Inflammatory macrophage (primary cell): ENCODE measurements around the gene PXN.

Experiments used
- DNase-seq, 2 donors: peaks; one replicate each; pipeline ENCODE4 v3.0.0-alpha.2; 2020 to 2022
- total RNA-seq, 18 experiments: gene quantifications; one replicate each; lab custom pipeline; 2026; ENCODE audit warnings: mixed read lengths in 6 of 18, inconsistent platforms in 2 of 18; lab: John Stamatoyannopoulos, UW

Gene PXN
- 10.7 to 75.1 (median 31.2) reads per million in 18 experiments for total RNA-seq

DNA sequence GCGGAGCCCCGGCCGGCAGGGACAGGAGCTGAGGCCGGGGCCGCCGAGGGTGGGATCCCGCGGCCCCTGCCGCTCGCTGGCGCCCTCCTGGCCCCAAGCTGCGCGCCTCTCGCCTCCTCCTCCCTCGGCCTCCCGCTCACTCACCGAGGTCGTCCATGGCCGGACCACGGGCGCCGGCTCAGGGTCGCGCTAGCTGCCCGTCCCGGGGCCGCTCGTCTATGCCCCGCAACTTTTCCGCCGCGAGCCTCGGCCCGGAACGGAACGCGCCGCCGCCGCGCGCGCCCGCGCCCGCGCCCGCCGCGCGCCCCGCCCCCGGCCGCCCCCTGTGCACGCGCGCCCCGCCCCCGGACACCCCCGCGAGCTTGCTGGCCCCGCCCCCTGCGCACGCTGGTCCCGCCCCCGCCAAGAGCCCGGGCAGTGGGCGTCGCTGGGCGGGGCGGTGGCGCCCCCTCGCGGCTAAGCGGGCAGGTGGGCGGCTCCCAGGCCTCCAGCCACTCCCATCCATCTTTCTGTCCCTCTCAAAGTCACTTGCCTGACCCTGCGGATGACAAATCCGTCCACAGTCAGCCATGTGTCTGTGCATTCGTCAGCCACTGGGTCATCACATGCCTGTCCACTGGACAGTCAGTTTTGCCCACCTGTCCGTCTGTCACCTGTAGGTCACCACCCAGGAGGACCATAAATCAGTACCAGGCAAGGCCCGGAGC lies at the start of gene PXN:
TSS of gene PXN (minus strand) at position 258 of the 707 bp plus-strand sequence. CDS start at position 157, 101 bp downstream.
- DNase-seq: peak; percentile 74 to 85

DNA sequence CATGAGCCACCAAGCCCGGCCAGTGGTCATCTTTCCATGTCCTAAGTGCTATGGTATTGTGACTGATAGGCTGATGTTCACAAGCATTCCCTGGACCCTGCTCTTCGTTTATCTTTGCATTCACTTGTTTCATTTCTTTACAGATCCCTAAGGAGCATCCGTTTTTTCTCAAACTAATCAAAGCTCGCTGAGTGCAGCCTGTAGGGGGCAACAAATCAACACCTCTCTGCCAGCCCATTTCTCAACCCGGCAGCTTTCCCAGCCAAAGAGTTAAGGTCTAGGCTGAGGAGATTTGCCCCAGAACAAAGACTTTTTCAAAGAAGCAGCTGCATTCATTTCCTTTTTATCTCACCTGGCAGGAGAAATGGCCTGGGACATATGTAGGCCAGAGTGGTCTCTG lies 48.7 kb upstream of the PXN start:
- no peak for DNase-seq

DNA sequence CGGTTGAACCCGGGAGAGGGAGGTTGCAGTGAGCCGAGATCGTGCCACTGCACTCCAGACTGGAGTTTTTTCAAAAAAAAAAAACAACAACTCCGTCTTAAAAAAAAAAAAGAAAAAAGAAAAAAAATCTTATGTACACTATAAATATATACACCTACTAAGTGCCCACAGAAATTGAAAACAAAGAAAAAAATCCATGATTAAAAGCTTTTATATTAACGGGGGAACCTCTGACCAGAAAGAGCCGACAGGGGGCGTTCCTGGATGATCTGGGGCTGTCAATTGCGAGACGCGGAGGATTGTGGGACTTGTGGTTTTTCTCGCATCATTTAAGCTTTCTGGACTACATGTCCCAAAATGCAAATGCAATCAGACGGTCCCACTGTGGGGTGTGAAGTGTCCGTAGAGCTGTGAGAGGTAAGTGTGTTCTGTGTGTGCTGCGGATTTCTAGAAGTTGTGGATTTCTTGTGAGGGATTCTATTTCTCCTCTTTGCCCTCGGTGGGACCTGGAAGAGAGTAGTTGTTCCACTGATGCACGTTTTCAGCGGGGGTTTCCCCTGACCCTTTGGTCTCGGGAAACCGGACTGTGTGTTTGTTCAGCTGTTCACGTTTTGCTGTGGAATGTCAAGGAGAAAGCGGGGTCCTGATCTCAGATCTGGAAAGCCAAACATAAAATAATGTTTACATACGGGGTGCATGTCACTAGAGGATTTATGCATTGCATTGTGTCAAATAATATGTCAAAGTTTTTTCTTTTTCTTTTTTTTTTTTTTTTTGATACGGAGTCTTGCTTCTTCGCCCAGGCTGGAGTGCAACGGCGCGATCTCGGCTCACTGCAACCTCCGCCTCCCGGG lies 36.7 kb upstream of the PXN start, which contains the start of gene SIRT4:
TSS of gene SIRT4 (plus strand) at position 360 of the 854 bp plus-strand sequence. CDS start 1,241 bp downstream, outside the sequence.
- peak; percentile 94 for DNase-seq

DNA sequence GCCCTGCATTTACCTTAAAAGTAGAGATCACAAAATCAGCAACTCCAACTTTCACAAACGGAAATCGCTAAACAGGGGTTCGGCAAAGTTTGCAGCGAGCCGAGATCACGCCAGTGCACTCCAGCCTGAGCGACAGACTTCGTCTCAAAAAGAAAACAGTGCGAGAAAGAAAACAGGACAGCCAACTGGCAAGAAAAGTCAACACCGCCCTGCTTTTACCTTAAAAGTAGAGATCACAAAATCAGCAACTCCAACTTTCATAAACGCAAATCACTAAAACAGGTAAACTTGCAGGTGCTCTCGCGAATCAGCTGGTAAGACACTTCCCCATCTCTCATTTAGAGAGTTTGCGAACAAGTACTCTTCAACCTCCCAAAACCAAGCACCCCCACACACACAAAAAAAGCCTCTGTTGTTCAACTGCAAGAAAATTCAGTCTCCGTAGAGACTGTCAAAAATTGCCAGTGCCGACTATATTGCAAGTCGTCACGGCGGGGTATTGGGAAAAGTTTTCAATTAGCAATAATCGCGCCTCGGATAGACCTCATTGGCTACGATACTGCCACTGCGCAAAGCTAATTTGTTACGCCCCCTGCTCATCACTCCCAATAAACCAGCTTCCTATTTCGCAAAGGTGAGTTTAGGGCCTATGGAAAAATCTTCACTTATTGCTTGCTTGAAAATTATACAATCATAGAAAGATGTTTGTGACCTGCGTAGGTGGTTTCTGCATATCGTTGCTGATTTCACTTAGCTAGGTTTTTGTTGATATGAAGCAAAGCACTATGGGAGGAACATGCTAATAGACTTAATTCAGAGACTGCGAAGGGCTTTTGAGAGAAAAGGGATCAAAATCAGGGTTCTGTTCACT lies 27.4 kb upstream of the PXN start, which contains the start of gene RNU4-1:
TSS of gene RNU4-1 (minus strand) at position 577 of the 871 bp plus-strand sequence.
- DNase-seq: peak; percentile 94 to 97

DNA sequence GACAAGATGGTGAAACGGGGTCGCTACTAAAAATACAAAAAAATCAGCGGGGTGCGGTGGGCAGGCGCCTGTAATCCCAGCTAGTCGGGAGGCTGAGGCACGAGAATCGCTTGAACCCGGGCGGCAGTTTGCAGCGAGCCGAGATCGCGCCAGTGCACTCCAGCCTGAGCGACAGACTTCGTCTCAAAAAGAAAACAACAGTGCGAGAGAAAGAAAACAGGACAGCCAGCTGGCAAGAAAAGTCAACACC lies 26.8 kb upstream of the PXN start:
- no peak for DNase-seq

DNA sequence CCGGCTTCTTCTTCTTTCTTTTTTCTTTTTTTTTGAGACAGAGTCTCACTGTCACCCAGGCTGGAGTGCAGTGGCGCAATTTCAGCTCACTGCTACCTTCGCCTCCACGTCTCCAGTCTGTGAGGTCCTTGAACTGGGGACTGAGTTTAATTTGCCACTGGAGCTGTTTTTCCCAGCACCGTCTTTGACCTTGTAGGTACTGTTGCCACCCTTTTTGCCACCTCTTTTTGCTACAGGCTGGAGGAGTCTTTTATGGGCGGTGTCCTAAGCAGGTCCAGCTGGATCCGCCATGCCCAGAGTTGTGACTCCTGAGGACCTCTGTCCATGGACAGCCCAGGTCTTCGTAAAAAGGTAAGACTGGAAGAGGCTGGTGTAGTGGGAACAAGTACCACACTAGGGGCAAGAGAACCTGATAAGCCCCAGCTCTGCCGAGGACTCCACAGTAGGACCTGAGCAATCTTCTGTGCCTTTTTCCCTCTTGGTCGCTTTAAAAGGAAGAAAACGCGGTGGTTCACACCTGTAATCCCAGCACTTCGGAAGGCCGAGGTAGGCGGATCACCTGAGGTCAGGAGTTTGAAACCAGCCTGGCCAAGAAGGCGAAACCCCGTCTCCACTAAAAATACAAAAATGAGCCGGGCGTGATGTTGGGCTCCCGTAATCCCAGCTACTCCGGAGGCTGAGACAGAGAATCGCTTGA lies 25.2 kb upstream of the PXN start:
- peak; percentile 50 to 60 for DNase-seq

DNA sequence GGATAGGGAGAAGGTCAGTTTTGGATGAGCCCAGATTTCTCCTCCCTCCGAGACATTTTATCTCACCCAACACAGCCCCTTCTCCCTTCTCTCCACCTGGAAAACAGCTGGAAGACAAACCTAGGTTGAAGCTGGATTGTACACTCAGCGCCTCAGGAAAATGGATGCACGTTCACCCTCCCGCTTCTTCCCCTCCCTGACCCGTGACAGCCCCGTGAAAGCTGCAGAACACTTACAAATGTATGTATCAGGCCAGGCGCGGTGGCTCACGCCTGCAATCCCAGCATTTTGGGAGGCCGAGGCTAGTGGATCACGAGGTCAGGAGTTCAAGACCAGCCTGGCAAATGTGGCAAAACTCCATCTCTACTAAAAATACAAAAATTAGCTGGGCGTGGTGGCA lies 22.0 kb upstream of the PXN start:
- no peak for DNase-seq

DNA sequence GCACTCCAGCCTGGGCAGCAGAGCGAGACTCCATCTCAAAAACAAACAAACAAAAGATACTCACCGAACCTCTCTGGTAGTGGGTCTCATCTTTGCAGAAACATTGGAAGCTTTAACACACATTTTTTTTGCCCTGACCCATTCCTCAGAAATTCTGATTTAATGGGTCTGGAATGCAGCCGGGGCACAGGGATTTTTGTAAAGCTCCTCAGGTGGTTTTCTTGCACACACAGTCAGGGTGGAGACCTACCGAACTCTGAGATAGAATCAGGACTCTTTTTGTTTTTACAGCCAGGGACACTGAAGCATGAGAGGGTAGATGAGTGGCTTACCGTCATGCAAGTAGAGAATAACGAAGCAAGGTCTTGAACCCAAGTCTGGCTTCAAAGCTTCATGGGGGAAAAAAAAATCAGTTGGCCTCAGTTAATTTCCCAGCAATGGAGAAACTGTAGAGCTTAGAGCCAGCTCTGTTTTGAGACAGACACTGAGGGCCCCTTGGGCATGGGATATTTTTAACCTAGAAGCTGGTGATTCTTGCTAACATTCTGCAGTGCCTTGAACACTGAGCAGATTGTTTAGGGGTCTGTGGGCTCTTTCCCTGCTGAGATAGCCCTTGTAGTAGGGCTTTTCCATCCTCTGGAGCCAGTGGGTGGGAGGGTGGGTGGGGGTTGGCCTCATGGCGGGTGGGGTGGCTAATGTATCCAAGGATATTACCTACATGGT lies 21.4 kb upstream of the PXN start:
- no peak for DNase-seq

DNA sequence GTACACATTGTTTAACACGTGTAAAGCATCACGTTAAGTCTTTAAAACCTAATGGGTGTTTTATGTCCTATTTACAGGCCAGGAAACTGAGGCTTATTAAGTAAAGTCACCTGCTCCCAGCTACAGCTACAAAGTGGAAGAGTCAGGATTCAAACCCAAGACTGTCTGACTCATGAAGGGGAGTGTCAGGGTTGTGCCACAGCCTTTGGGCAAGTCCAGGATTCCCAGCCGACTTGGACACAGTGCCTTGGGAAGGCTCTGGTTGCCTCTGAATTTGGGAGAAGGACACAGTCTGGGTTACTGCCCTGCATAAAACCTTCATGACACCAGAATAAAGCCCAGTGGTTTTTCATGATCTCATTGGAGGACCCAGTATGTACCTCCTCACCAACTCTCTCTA lies 18.9 kb upstream of the PXN start:
- DNase-seq: no peak

DNA sequence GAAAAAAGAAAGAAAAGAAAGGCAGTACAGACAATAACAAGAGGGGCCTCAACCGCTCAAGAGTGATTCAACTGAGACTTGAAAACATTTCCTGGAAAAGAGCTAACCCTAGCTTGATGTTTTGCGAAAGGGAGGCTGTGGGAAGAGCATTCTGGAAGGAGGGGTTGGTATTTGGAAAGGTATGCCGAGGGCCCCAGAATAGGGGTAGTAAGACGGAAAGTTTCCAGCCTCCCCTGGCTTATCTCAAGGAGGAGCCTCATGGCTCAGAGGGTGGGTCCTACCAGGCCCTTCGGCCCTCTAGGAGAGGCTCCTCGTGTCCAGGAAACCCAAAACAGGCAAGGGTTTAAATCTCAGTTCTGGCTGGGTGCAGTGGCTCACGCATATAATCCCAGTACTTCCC lies 17.8 kb upstream of the PXN start:
- DNase-seq: no peak

DNA sequence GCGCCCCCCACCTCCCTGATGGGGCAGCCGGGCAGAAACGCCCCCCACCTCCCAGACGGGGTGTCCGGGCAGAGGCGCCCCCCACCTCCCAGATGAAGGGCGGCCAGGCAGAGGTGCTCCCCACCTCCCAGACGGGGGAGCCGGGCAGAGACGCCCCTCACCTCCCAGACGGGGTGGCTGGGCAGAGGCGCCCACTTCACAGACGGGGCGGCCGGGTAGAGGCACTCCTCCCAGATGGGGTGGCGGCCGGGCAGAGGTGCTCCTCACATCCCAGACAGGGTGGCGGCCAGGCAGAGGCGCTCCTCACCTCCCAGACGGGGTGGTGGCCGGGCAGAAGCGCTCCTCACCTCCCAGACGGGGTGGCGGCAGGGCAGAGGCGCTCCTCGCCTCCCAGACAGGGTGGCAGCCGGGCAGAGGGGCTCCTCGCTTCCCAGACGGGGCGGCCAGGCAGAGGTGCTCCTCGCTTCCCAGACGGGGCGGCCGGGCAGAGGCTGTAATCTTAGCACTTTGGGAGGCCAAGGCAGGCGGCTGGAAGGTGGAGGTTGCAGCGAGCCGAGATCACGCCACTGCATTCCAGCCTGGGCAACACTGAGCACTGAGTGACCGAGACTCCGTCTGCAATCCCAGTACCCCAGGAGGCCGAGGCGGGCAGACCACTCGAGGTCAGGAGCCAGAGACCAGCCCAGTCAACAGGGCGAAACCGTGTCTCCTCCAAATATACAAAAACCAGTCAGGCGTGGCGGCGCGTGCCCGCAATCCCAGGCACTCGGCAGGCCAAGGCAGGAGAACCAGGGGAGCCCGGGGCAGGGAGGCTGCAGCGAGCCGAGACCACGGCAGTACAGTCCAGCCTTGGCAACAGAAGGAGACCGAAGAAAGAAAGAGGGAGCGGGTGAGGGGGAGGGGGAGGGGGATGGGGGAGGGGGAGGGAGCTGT lies 12.9 kb upstream of the PXN start:
- DNase-seq: no peak

DNA sequence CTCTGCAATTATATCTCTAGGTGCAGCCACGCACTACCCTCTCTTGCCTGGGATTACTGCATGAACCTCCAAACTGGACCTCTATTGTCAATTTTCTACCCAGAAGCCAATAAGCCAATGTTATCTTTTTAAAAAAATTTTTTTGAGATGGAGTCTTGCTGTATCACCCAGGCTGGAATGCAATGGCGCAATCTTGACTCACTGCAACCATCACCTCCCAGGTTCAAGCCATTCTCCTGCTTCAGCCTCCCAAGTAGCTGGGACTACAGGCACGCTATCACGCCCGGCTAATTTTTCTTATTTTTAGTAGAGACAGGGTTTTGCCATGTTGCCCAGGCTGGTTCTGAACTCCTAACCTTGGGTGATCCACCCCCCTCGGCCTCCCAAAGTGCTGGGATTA lies 11.2 kb upstream of the PXN start:
- no peak for DNase-seq

DNA sequence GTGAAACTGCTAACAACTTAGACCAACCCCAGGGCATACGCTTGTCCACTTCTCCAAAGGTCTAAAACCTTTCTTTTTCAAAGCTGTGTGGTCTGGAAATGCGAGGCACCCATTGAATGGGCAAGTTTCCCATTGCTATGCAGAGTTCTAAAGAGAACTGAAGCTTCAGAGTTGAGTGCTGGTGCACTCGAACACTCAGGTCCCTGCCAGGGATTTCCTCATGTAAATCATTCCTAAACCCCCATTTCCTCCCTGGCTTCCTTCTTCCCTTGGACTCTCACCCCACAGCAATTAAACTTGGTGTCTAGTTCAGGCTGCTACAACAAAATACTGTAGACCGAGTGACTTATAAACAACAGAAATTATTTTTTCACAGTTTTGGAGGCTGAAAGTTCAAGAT lies 2.2 kb upstream of the PXN start:
- DNase-seq: no peak

DNA sequence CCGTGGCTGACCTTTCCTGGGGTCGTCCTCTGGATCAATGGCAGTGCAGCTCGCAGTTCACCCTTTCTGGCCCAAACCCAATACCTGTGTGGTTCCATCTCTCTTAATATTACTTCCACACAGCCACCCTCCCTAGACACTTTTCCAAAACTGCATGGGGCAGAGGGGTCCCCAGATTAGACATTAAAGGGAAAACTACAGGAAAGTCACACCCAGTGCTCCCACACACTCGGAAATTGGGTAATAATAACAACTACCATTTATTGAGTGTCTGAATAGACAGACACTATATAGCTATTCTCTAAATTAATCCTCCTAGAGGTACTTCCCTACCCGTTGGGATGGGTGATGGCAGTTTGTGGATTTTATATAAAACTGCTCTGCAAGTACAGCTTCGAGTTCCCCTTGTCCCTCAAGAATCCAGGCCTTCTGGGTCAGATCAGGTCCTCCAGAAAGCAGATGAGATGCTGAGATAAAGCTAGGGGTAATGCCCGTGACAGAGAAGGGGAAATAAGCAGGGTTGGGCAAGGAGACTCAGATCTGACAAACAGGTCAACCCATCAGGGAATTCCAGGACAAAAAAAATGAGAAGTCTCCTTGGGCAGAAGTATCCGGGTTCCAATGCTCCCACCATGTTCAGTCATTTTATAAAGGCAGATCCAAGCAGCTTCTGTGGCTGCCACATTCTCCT lies 795 bp upstream of the PXN start:
- peak; percentile 29 to 34 for DNase-seq

DNA sequence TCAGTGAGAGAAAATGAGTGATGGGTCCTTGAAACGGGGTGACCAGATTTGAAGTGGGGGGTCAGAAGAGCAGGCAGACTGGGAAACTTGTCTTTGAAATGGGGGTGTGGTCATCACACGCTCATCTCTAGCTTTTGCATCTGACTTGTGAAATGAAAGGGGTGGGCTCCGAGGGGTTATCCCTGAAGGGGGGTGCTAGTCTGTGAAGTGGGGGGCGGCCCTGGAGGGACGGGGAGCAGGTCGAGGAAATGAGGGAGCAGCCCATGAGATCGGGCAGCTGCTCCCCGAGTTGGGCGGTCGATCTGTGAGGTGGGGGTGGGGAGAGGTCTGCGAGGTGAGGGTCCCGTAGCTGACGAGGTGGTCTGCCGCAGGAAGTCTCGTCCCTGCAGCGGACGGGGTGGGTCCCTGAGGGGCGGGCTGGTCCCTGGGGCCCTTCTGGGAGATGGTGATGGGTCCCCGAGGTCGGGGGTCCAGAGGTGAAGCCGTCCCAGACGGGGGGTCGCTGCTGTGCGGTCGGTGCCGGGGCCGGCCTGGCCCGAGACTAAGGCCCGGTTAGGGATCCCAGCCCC lies 542 bp downstream of the PXN start:
- DNase-seq: no peak

DNA sequence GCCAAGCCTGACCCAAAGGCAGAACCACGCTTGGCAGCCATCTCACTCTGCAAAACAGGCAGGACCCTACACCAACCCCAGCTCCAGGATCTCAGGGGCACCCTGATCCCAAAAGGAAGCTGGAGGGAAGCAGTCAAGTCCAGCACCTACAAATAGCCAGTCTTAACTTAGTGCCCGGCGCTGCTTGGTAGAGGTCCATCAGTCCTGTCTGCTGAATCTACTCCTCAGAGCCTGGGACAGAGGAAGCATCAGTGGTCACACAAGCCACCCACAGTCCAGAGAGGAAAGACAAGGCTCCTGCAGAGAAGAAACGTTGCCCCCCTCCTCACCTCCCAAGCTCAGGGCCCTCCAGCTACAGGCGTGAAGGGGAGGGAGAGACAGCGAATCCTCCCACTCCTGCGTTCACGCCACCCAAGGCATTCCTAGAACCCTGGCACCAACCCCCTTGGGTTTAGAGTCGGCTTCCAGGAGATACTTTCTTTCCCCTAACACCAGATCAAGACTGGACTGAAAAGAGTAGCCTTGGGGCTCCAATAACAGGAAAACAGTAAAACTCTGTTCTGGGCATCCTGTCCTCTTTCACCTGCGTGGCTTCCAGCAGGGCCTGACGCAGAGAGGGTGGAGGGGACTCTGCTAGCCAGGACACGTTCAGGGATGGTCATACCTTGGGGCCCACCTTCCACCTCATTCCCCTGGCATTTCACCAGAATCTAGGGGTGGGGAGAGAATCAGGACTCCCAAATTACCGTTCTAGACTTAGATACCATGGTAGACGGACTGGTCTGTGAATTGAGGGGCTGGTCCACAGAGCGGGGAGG lies 1.2 kb downstream of the PXN start:
- no peak for DNase-seq

DNA sequence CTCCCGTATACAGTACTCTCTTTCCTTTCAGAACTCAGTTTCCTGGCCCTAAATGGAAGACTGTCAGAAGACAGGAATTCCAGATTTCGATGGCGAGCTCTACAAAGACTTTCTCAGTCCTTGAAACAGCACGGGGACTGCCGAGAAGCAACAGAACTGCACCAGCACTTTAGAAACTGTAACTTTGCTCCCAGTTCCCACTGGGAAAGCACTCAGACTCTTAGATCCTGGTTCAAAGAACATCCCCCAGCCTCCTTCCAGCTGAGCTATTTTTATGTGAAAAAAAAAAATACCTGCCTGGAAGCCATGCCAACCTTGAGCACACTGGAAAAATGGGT lies 1.8 kb downstream of the PXN start:
- no peak for DNase-seq

DNA sequence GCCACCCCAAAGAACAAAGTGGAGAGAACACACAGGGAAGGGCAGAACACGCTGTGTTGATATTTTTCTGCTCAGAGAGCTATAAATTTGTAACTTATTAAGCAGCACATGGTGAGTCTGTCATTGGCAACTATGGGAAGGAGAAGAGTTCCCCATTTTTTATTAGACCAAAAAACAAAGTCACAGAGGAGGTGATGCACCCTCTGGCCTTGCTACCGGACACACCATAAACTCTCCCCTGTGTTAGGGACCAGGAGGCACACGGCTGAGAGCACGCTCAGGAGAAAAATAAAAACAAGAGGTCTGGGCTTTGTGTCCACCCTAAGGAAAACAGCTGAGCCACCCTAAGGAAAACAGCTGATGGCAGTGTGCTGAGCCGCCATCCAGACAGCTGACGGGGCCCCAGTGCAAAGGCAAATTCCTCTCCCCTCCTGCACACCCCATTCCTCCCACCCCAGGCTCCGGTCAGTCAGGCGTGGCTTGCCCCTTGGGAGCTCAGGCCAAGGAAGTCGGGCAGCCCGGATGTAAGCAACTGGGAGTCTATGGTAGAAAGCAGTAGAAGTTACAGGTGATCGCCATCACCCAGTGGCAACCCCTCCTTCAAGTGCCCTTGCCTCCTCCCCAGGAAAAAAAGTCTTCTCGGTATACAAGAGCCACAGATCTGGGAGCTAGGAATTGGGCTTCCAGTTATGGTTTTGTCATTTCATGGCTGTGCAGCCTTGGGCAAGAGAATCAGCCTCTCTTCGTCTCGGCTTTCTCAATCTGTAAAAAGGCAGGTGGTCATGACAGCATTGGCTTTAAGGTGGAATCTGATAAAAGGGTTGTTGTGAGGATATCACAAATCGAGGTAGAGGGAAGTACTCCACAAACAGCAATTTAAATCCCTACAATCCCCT lies 2.4 kb downstream of the PXN start:
- DNase-seq: peak; percentile 33 to 52
